Stimulated activated naive CD8-positive, alpha-beta T cell treated with anti-CD3 and anti-CD28 coated beads, Interleukin-15, amount 100 ng/mL, for 72 hours (primary cell): ENCODE data around the gene DYNLT2.
"Not testable (repeated sequence)": the region's sequence is repeated elsewhere in the genome, so short reads cannot be mapped to it uniquely, and the experiment has no call there.

ENCODE experiments used
- ATAC-seq: fragments of 150-1000 bp; cut with Tn5 transposase; 2 replicates; pipeline ENCODE4 v1.10.0; 2021; ENCODE audit warnings: mild to moderate bottlenecking, moderate library complexity
- DNase-seq, 2 donors: peaks; one replicate each; pipeline ENCODE4 v3.0.0; 2021 to 2022
- H3K27ac Mint-ChIP-seq, 2 donors: one replicate each; pipeline ENCODE4 v1.8.0; 2022; ENCODE audit warnings: mild to moderate bottlenecking in 2 of 2, mixed read lengths in 2 of 2, moderate library complexity in 2 of 2
- H3K27me3 Mint-ChIP-seq: one replicate; pipeline ENCODE4 v1.8.0; 2022; ENCODE audit warnings: mixed read lengths
- H3K4me1 Mint-ChIP-seq: one replicate; pipeline ENCODE4 v1.8.0; 2022; ENCODE audit warnings: mild to moderate bottlenecking, mixed read lengths
- H3K4me3 Mint-ChIP-seq, 2 donors: one replicate each; pipeline ENCODE4 v1.8.0; 2022; ENCODE audit warnings: mild to moderate bottlenecking in 2 of 2, mixed read lengths in 2 of 2, moderate library complexity in 1 of 2
- H3K9me3 Mint-ChIP-seq, 2 donors: one replicate each; pipeline ENCODE4 v1.8.0; 2022; ENCODE audit warnings: mixed read lengths in 2 of 2

Gene DYNLT2

DNA sequence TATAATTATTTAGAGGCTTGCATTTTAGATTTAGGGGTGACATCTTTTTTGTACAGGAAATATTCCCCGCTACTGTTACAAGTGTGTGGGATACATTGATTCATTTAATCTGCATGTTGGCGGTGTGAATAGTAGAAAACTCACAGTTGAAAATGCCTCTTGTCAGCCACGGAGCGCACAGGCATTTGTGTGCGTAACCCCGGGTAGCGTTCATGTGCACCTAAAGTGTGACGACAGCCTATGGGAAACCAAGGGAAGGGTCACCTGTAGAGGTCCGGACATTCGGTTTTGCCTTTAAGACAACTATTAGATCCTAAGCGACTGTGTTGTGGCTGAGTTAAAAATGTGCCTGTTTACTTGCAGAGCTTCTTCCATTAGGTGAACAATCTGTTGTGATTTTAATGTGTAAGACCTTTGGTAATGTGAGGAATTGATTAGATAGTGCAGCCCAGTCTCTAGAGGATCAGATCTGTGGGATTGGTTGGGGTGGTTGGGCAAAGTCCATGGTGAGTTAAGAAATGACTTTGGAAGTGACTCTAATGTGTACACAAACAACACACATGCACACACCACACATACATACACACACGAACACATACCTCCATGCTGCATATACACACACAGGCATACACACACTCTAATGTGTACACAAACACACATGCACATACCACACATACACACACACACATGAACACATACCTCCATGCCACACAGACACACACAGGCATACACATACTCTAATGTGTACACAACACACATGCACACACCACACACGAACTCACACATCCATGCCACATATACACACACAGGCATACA is 15.8 kb upstream of the DYNLT2 start:
- H3K27ac Mint-ChIP-seq: no peak overlapping the region
- ATAC-seq (no peak), DNase-seq (no peak)
- no peak overlapping the region for H3K4me3 Mint-ChIP-seq
- H3K4me1 Mint-ChIP-seq: no peaks in the 10 kb centered on the region
- H3K27me3 Mint-ChIP-seq: no peaks in the 10 kb centered on the region
- no peaks in the 10 kb centered on the region for H3K9me3 Mint-ChIP-seq

GRCh38 chr6:169766232-169766631 is 14.9 kb upstream of the DYNLT2 start:
- no peaks in the 10 kb centered on the region for H3K27me3 Mint-ChIP-seq
- H3K27ac Mint-ChIP-seq: no peak overlapping the region
- ATAC-seq (no peak), DNase-seq (no peak)
- no peak overlapping the region for H3K4me3 Mint-ChIP-seq
- H3K4me1 Mint-ChIP-seq: no peaks in the 10 kb centered on the region
- no peaks in the 10 kb centered on the region for H3K9me3 Mint-ChIP-seq

DNA sequence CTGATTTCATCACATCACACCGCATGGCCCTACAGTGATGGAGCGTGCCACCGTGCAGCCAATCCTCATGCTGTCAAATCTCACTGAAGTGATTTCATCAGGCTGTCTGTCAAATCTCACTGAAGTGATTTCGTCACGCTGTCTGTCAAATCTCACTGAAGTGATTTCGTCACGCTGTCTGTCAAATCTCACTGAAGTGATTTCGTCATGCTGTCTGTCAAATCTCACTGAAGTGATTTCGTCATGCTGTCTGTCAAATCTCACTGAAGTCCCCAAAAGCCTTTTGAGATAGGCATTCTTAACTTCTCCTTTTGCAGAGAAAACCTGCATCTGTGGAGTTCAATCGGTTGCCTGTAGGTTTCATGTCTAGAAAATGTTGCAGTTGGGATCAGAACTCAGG is 14.4 kb upstream of the DYNLT2 start:
- H3K9me3 Mint-ChIP-seq, H3K4me3 Mint-ChIP-seq, H3K27ac Mint-ChIP-seq, ATAC-seq, H3K27me3 Mint-ChIP-seq, H3K4me1 Mint-ChIP-seq, DNase-seq: not testable (repeated sequence)

DNA sequence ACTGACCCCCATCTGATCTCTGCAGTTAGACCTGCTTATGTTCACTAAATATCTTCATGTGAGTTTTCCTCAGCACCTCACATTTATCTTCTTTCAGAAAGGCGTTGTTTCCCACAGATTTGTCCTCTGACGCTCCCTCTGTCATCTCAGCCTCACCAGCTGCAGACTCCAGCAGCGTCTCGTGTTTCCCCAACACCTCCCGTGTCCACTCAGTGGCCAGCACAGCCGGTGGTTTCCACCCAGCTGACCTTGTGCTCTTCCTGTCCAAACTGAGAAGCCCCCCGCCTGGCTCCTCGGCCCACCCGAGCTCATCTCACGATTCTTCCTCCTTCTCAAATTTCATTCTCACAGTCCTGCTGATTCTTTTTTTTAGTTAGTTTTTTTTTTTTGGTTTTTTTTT is 12.5 kb upstream of the DYNLT2 start:
- Mint-ChIP-seq H3K9me3 (no peaks in the 10 kb centered on the region), H3K27ac (no peak overlapping the region), H3K4me3 (no peak overlapping the region), H3K4me1 (no peaks in the 10 kb centered on the region), H3K27me3 (no peaks in the 10 kb centered on the region)
- no peak for ATAC-seq
- no peak for DNase-seq

DNA sequence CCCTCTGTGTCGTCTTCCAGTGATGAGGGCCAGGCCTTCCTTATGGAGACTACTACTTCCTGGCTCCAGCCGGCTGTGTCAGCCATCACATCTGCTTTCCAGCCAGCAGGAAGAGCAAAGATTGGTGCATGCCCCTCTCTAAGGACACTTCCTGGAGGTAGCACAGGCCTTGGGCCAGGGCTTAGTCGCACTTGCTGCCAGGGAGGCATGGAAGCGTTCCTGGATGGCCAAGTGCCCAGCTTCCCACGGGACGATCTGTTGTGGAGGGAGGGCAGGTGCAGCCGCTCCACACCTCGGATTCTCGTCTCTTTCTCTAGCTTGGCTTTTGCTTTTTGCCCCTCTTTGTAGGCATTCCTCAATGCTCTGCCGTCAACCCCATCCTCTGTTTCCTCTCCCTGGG is 11.9 kb upstream of the DYNLT2 start:
- no peak for DNase-seq
- Mint-ChIP-seq H3K27ac (no peak overlapping the region), H3K4me3 (no peak overlapping the region), H3K27me3 (no peaks in the 10 kb centered on the region), H3K4me1 (no peaks in the 10 kb centered on the region), H3K9me3 (no peaks in the 10 kb centered on the region)
- ATAC-seq: no peak

DNA sequence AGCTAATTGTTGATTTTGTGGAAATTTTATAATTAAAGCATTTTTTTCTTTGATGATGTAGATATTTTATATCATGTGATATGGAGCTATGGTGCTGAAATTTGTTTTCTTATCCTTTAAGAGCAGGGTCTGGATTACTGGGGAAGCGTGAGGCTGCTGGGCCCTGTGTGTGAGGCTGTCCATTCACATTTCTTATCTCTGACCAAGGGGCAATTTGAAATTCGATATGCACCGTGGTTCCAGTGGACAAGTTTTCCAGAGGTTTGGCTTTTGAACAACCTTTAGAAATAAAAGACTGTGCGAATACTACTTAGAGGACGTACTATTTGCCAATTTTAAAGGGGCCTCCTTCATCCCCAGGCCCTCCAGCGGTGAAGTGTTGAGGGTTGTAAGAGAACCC is 3.8 kb upstream of the DYNLT2 start:
- no peak overlapping the region for H3K27ac Mint-ChIP-seq
- H3K27me3 Mint-ChIP-seq: no peaks in the 10 kb centered on the region
- no peak overlapping the region for H3K4me3 Mint-ChIP-seq
- no peaks in the 10 kb centered on the region for H3K9me3 Mint-ChIP-seq
- DNase-seq: no peak
- no peak for ATAC-seq
- peaks cover 22% of the 10 kb centered on the region for H3K4me1 Mint-ChIP-seq

GRCh38 chr6:169752074-169752623 is 777 bp upstream of the DYNLT2 start:
- H3K27ac Mint-ChIP-seq: peak overlapping the region; percentile 97 to 99
- no peaks in the 10 kb centered on the region for H3K27me3 Mint-ChIP-seq
- DNase-seq (peak in 1 of 2 donors; percentile 17), ATAC-seq (no peak)
- H3K4me1 Mint-ChIP-seq: peaks cover 31% of the 10 kb centered on the region
- peak overlapping the region; percentile 97 to 99 for H3K4me3 Mint-ChIP-seq
- H3K9me3 Mint-ChIP-seq: peaks cover 0 to 3% of the 10 kb centered on the region in 2 donors

DNA sequence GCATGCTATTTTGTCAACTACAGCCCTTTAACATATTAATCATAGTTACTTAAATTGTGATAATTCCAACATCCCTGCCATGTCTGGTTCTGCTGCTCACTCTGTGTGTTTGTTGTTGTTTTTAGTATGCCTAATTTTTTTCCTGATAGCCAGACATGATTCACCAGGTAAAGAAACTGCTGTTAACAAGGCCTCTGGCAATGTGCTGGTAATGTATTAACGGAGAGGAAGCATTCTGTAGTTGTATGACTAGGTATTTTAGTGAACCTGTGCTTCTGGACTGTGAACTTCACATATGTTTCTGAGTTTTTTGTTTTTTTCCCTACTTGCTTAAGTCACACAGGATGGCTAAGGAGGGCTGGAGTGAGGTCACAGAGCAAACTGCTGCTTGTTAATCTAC is 4.8 kb downstream of the DYNLT2 start:
- Mint-ChIP-seq H3K4me3 (no peak overlapping the region), H3K4me1 (peaks cover 12% of the 10 kb centered on the region), H3K9me3 (peaks cover 5 to 6% of the 10 kb centered on the region in 2 donors), H3K27me3 (no peaks in the 10 kb centered on the region), H3K27ac (no peak overlapping the region)
- DNase-seq (no peak), ATAC-seq (no peak)

- no peak overlapping the region for H3K27ac Mint-ChIP-seq
- H3K4me3 Mint-ChIP-seq: no peak overlapping the region
- H3K9me3 Mint-ChIP-seq: peaks cover 5 to 6% of the 10 kb centered on the region in 2 donors
- ATAC-seq (no peak), DNase-seq (no peak)
- H3K4me1 Mint-ChIP-seq: peaks cover 12% of the 10 kb centered on the region
- H3K27me3 Mint-ChIP-seq: no peaks in the 10 kb centered on the region
Measured at GRCh38 chr6:169745405-169745804, 6.0 kb downstream of the DYNLT2 start.

GRCh38 chr6:169741344-169741743 is 10.0 kb downstream of the DYNLT2 start:
- Mint-ChIP-seq H3K9me3 (peaks cover 0 to 3% of the 10 kb centered on the region in 2 donors), H3K27me3 (peaks cover 14% of the 10 kb centered on the region), H3K4me1 (no peaks in the 10 kb centered on the region), H3K4me3 (no peak overlapping the region), H3K27ac (no peak overlapping the region)
- no peak for DNase-seq
- ATAC-seq: no peak

GRCh38 chr6:169738976-169739529 is 12.3 kb downstream of the DYNLT2 start:
- H3K27me3 Mint-ChIP-seq: peaks cover 37% of the 10 kb centered on the region
- no peak overlapping the region for H3K27ac Mint-ChIP-seq
- no peaks in the 10 kb centered on the region for H3K9me3 Mint-ChIP-seq
- no peaks in the 10 kb centered on the region for H3K4me1 Mint-ChIP-seq
- DNase-seq: no peak
- no peak overlapping the region for H3K4me3 Mint-ChIP-seq
- ATAC-seq: no peak

- H3K4me3 Mint-ChIP-seq: no peak overlapping the region
- H3K4me1 Mint-ChIP-seq: no peaks in the 10 kb centered on the region
- H3K27me3 Mint-ChIP-seq: peaks cover 38% of the 10 kb centered on the region
- no peak overlapping the region for H3K27ac Mint-ChIP-seq
- no peak for DNase-seq
- H3K9me3 Mint-ChIP-seq: no peaks in the 10 kb centered on the region
- no peak for ATAC-seq
Measured at GRCh38 chr6:169738204-169738975, 13.0 kb downstream of the DYNLT2 start.

DNA sequence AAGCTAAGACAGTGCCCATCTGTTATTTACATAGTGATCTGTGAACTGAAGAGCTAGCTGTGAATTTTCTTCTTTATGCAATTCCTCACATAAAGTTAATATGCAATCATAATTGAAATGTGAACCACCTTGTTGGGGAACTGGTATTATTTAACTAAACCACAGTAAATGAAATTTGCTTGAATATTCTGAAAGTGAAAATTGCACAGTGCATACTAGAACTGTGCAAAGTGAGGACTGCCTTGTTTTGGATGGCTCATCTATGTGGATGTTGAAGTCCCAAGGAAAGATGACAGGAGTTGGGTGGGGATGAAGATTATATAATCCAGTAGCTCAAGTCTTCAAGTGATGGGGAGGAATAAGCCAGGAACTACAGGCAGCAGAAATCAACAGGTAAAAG is 21.4 kb downstream of the DYNLT2 start:
- no peak for DNase-seq
- Mint-ChIP-seq H3K27me3 (peaks cover 10% of the 10 kb centered on the region), H3K9me3 (no peaks in the 10 kb centered on the region), H3K4me3 (no peak overlapping the region), H3K27ac (no peak overlapping the region), H3K4me1 (peaks cover 23% of the 10 kb centered on the region)
- ATAC-seq: no peak

DNA sequence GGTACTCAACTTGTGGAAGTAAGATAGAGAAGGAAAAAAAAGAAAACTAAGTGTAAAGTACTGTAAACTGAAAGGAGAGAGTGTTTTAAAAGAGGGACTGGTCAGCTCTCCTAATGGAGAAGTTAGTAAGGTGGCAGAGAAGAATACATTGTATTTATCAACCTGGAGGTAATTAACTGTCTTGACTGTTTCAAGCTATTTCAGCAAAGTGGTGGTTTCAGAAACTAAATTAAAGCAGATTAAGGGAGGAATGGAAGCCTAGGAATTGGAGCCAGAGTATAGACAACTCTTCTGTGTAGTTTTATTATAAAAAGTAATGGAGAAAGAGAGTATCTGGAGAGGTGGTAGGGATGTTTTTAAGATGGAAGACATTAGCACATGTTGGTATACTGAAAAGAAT is 24.4 kb downstream of the DYNLT2 start:
- ATAC-seq (no peak), DNase-seq (no peak)
- no peak overlapping the region for H3K4me3 Mint-ChIP-seq
- H3K9me3 Mint-ChIP-seq: no peaks in the 10 kb centered on the region
- no peaks in the 10 kb centered on the region for H3K27me3 Mint-ChIP-seq
- no peak overlapping the region for H3K27ac Mint-ChIP-seq
- H3K4me1 Mint-ChIP-seq: peaks cover 23% of the 10 kb centered on the region

- H3K9me3 Mint-ChIP-seq: no peaks in the 10 kb centered on the region
- no peak for DNase-seq
- H3K27me3 Mint-ChIP-seq: no peaks in the 10 kb centered on the region
- H3K4me1 Mint-ChIP-seq: peaks cover 31% of the 10 kb centered on the region
- H3K4me3 Mint-ChIP-seq: peak overlapping the region in 1 of 2 donors; percentile 78
- H3K27ac Mint-ChIP-seq: peak overlapping the region in 1 of 2 donors; percentile 28
- no peak for ATAC-seq
Measured at GRCh38 chr6:169726049-169726400, 25.3 kb downstream of the DYNLT2 start.
